GM12873 (cell line): ENCODE data around the gene KCTD1.

Experiments
- TF ChIP-seq, protein P1 (sequence below): IDR thresholded peaks from 2 replicates; pipeline ENCODE4 v1.5.1; 2012; ENCODE audit warnings: low read depth, mild to moderate bottlenecking, moderate library complexity, low read length, control low read depth; ENCODE audit not compliant: insufficient read depth; ENCODE audit errors: missing control alignments

KCTD1 gene

DNA sequence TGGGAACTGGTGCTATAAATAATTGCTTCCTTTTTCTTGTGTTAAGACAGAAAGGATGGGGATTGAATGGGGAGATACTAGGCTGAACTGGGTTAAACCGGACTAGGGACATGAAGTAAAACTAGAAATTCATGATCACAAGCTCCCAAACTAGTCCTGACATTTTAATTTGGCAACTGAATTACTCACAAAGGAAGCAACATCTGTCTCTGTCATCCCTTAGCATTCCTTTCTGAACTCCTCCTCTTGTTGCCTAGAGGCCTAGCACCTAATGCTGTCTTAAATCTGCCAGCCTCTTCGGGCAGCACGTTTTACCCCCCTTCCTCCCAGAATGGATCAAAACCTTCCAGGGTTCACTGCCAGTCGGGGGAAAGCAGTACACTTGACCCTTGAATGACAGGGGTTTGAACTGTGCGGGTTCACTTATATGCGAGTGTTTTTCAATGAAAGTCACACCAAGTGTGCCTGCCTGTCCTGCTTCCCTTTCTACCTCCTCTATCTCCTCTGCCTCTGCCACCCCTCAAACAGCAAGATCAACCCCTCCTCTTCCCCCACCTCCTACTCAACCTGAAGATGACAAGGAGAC lies 8.2 kb downstream of the KCTD1 start:
- TF ChIP-seq, protein P1, sequence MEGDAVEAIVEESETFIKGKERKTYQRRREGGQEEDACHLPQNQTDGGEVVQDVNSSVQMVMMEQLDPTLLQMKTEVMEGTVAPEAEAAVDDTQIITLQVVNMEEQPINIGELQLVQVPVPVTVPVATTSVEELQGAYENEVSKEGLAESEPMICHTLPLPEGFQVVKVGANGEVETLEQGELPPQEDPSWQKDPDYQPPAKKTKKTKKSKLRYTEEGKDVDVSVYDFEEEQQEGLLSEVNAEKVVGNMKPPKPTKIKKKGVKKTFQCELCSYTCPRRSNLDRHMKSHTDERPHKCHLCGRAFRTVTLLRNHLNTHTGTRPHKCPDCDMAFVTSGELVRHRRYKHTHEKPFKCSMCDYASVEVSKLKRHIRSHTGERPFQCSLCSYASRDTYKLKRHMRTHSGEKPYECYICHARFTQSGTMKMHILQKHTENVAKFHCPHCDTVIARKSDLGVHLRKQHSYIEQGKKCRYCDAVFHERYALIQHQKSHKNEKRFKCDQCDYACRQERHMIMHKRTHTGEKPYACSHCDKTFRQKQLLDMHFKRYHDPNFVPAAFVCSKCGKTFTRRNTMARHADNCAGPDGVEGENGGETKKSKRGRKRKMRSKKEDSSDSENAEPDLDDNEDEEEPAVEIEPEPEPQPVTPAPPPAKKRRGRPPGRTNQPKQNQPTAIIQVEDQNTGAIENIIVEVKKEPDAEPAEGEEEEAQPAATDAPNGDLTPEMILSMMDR = no peak

DNA sequence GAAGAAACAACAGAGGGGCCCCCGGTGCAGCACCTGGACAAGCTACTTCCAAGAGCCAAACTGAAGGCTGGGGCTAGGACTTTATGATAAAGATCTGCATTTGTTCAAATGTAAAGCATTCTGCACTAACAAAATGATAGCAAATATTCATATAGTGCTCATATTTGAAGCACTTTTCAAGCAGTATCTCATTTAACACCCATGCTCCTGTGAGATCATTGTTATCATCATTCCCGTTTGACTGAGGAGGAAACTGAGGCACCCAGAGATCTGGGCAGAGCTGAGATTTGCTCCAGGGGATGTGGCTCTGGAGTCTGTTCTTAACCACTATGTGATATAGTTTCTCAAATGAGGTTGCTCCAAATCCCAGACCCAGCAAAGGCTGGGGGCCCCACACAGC lies 9.8 kb downstream of the KCTD1 start:
- TF ChIP-seq, protein P1 = no peak

DNA sequence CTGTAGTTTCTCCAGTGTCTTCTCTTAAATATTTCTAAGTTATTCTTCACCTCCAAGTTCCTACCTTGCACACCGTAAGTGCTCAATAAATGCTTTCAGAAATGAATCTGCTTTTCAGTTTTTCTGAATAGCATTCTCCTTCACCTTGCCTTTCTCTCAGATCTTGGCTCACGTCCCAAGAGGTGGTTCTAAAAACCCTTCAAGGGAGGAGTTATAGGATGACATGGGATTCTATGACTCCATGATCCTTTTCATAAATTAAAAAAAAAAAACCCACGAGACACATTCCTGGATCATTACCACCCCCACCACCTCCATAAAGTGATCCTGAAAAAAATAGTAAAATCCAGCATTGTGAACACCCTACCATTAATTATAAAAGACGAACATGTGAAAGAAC lies 11.7 kb downstream of the KCTD1 start:
- TF ChIP-seq, protein P1 = no peak

DNA sequence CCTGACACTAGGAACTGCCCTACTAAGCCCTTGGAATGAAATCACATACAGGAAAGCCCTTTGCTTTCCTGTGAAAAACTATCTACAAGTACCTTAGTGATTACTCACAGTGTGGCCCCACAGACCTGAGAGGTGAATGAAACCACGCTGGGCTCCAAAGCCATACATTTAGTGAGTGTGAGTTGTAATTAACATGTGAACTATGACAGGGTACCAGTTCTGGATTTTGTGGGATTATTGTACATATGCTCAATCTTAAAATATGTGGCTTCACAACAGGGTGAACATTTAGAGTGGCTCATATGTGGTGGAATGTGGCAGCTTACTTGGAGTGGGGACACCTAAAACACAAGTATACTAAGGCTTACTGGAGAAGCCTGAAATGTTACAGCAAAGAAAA lies 12.3 kb downstream of the KCTD1 start:
- TF ChIP-seq, protein P1 = no peak

DNA sequence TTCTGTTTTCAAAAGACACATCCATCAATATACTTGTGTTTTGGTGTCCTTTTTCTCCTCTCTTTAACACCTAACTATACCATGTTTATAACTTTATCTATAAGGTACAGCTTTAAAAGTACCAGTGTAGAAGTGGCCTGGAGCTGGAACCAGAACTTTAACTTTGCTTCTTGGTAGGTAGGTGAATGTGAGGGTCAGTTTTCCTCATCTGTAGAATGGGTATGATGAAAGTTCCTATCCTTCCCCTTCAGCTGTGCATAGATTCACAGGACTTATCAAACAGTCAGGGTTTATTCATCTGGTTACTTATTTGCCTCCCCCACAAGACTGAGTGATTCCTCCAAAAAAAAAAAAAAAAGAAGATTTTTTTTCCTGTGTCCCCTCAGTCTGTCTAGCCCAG lies 12.7 kb downstream of the KCTD1 start:
- TF ChIP-seq, protein P1 = no peak

DNA sequence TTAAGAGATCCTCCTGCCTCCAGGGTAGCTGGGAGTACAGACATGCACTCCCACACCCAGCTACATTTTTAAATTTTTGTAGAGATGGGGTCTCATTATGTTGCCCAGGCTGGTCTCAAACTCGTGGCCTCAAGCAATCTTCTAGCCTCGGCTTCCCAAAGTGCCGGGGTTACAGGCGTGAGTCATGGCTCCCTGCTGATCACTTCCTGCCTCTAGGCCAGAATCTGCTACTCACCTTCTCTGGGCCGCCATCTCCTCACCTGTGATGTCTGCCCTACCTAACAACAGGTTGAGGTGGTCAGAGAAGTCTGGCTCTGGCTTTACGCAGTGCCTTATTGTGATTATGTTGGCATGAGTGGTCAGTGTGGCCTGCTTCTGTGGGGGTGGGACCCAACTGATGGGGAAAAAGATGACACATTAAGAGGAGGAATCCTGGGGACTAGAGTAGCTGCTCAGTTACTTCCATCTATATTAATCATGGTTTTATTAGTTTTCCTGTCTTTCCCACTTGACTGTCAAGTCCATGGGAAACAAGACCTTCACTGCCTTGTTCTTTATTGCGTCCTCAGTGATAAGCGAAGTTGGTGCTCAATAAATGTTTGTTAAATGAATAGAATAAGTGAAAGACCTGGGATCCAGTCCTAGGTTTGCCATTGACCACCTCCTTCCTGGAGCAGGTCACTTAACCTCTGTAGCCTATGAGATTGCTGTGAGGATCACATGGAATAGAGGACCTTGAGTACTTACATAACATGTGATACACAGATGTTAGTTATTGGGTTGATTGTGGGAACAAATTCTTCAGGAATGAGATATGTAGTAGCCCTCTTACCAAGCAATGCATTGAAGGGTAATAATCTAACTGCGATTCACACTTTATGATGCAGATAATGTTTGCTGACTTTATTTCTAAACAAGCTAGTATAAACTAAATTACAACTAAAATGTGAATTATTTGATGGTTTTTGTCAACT lies 15.7 kb downstream of the KCTD1 start:
- TF ChIP-seq, protein P1 = no peak

DNA sequence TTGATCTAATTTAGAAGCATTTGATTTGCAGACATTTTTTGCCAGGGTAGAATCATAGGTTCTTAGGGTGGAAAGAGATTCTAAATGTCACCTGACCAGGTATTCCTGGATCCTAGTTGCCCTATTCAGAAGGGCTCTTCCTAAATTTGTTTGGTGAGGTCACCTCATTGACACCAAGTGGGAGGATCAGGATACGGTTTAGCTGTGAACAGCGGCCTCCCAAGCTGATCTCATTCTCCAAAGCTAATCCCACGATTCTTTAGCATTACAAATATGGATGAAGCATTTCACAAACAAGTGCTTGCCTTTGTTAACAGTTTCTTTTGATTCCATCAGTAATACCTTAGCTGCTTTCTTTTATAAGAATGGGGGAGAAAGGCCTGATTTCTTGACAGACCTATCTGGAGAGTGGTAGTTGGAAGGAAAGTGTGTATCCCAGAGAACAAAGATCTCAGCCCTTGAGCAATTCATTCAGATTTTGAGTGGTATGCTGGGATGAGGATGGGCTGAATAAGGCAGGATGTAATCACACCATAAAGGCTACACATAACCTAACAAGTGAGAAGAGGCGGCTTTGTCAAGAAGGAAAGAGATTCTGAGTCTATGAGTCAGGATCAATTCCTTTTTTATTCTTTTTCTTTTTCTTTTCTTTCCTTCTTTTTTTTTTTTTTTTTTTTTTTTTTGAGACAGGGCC lies 16.6 kb downstream of the KCTD1 start:
- TF ChIP-seq, protein P1 = no peak
